H1 (cell line): ENCODE results near the gene TTBK1. TPM values are rescaled to one million over a fixed set of nuclear protein-coding genes. Genes with fewer than 3 reads are reported as not detected.

Source experiments
- ASH2L ChIP-seq: fragments of 200-600, 300-600 bp; sonication (generic); IDR thresholded peaks from one replicate; pipeline ENCODE4 v1.7.1; 2017; ENCODE audit warnings: low read length
- ATF2 ChIP-seq: IDR thresholded peaks from 2 replicates; pipeline ENCODE4 v1.6.1; 2012; ENCODE audit warnings: low read length, inconsistent platforms
- CHD7 ChIP-seq: fragments of 300-600 bp; sonication (generic); IDR thresholded peaks from 2 replicates; pipeline ENCODE4 v1.7.1; 2012; ENCODE audit warnings: low read length, moderate library complexity, mild to moderate bottlenecking, inconsistent platforms; ENCODE audit not compliant: insufficient replicate concordance
- EZH2 ChIP-seq: fragments of 200-600 bp; sonication (generic); IDR thresholded peaks from 2 replicates; pipeline ENCODE4 v1.7.1; 2012; ENCODE audit warnings: low read depth, mild to moderate bottlenecking, moderate library complexity, low read length, inconsistent platforms; ENCODE audit not compliant: severe bottlenecking
- GABPA ChIP-seq: IDR thresholded peaks from 2 replicates; pipeline ENCODE4 v1.6.1; 2011; ENCODE audit warnings: mild to moderate bottlenecking, low read length, moderate library complexity, borderline replicate concordance; ENCODE audit not compliant: insufficient read depth
- PHF8 ChIP-seq: fragments of 200-600 bp; sonication (generic); conservative IDR thresholded peaks from 2 replicates; pipeline ENCODE4 v1.7.1; 2012; ENCODE audit warnings: low read depth, mild to moderate bottlenecking, inconsistent platforms, low read length, moderate library complexity
- POLR2AphosphoS5 ChIP-seq: IDR thresholded peaks from 2 replicates; pipeline ENCODE4 v1.6.1; 2011; ENCODE audit warnings: low read depth, low read length
- SIRT6 ChIP-seq: IDR thresholded peaks from one replicate; pipeline ENCODE4 v1.7.1; 2012; ENCODE audit warnings: low read length, inconsistent platforms
- polyA plus RNA-seq, 7 experiments: library from polyadenylated mRNA; depleted of rRNA in 3 of 7; stranded (reverse) in 5 of 7; unstranded in 2 of 7; fragments of >200 nt in 5 of 7; fragments of 200-250 nt in 2 of 7; gene quantifications; 1 replicate in 5 of 7; 2 replicates in 1 of 7; 4 replicates in 1 of 7; pipeline versions ENCODE4 v1.2.1 to v1.2.3, GENCODE V29; 2011 to 2013; ENCODE audit warnings: missing spikeins in 2 of 7, mixed read lengths in 2 of 7
- total RNA-seq: library from RNA; stranded (reverse); fragmentation: NEBNext Ultra II Directional; extraction: Animal tissue kit (Norgen Biotek cat#: 25700); gene quantifications from 2 replicates; pipeline ENCODE4 v1.2.1, GENCODE V29; 2021

The TTBK1 gene
- total and polyA plus RNA-seq, 2 of the 8 experiments (the other 6 are each of a cell fraction or from before 2014, with no cell fraction given): 0.53 to 1.6 TPM

- TF ChIP-seq CHD7 (no peak), SIRT6 (no peak), POLR2AphosphoS5 (no peak), EZH2 (no peak), ASH2L (no peak), ATF2 (no peak), GABPA (no peak), PHF8 (no peak)
Measured at GRCh38 chr6:43254138-43254817, 11.0 kb downstream of the TTBK1 start (continued).
